ENCODE results near the gene UVRAG.

DNA sequence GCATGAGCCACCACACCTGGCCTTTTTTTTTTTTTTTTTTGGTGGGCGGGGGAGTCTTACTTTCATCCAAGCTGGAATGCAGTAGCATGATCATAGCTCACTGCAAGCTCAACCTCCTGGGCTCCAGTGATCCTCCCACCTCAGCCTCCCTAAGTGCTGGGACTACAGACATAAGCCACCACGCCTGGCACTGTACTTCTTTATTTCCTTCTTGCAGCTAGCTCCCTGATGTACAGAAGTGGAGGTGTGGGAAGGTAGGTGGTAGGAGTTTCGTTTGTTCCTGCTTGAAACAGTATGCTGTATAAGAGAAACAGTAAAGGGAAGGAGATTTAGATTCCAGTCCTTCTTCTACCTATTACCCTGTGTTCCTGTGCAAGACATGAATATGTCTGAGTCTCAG is 319.2 kb downstream of the UVRAG start:
- TF ChIP-seq, protein P1, sequence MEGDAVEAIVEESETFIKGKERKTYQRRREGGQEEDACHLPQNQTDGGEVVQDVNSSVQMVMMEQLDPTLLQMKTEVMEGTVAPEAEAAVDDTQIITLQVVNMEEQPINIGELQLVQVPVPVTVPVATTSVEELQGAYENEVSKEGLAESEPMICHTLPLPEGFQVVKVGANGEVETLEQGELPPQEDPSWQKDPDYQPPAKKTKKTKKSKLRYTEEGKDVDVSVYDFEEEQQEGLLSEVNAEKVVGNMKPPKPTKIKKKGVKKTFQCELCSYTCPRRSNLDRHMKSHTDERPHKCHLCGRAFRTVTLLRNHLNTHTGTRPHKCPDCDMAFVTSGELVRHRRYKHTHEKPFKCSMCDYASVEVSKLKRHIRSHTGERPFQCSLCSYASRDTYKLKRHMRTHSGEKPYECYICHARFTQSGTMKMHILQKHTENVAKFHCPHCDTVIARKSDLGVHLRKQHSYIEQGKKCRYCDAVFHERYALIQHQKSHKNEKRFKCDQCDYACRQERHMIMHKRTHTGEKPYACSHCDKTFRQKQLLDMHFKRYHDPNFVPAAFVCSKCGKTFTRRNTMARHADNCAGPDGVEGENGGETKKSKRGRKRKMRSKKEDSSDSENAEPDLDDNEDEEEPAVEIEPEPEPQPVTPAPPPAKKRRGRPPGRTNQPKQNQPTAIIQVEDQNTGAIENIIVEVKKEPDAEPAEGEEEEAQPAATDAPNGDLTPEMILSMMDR (conservative IDR thresholded peaks at IDR 0.05; ENCODE audit: low read depth, low read length): no peak
- no peak for TF ChIP-seq EZH2 (IDR thresholded peaks at IDR 0.05; ENCODE audit: low read length, unreplicated experiment)

All from PC-3 (cell line).